Astrocyte (in vitro differentiated cells and primary cell): ENCODE data around the gene MYMK. TPM values are rescaled to one million over a fixed set of nuclear protein-coding genes. Genes with fewer than 3 reads are reported as not detected.

Source experiments
- DNase-seq: peaks from one replicate; pipeline ENCODE4 v3.0.0-alpha.2; 2010; ENCODE audit warnings: low read depth
- FAIRE-seq: peaks from 2 replicates; lab custom pipeline; 2011; peaks lifted over from hg19 to GRCh38; lab: Jason Lieb, UNC
- H2AFZ ChIP-seq: 2 replicates; pipeline ENCODE4 v1.6.0; 2012; ENCODE audit warnings: low read depth, low read length, inconsistent platforms
- H3K27ac ChIP-seq: 2 replicates; pipeline ENCODE4 v1.5.1; 2011; ENCODE audit warnings: low read depth, low read length, inconsistent platforms
- H3K27me3 ChIP-seq: 2 replicates; pipeline ENCODE4 v1.6.0; 2011; ENCODE audit warnings: low read length, inconsistent platforms; ENCODE audit not compliant: insufficient read depth
- H3K36me3 ChIP-seq: 2 replicates; pipeline ENCODE4 v1.5.1; 2011; ENCODE audit warnings: low read length, inconsistent platforms; ENCODE audit not compliant: insufficient read depth
- H3K4me1 ChIP-seq: 2 replicates; pipeline ENCODE4 v1.5.1; 2011; ENCODE audit warnings: low read length, inconsistent platforms; ENCODE audit not compliant: insufficient read depth
- H3K4me2 ChIP-seq: 2 replicates; pipeline ENCODE4 v1.6.0; 2012; ENCODE audit warnings: low read length, inconsistent platforms
- H3K4me3 ChIP-seq: 2 replicates; pipeline ENCODE4 v1.5.1; 2011; ENCODE audit warnings: low read depth, mild to moderate bottlenecking, low read length, inconsistent platforms; ENCODE audit not compliant: insufficient read depth
- H3K79me2 ChIP-seq: 2 replicates; pipeline ENCODE4 v1.6.0; 2012; ENCODE audit warnings: mild to moderate bottlenecking, low read length, inconsistent platforms; ENCODE audit not compliant: insufficient read depth
- H3K9ac ChIP-seq: 2 replicates; pipeline ENCODE4 v1.6.0; 2012; ENCODE audit warnings: mild to moderate bottlenecking, low read length, inconsistent platforms
- H3K9me3 ChIP-seq: 2 replicates; pipeline ENCODE4 v1.5.1; 2012; ENCODE audit warnings: low read depth, mild to moderate bottlenecking, low read length, inconsistent platforms; ENCODE audit not compliant: insufficient read depth
- H4K20me1 ChIP-seq: 2 replicates; pipeline ENCODE4 v1.6.0; 2012; ENCODE audit warnings: low read length, inconsistent platforms; ENCODE audit not compliant: insufficient read depth
- H3K27ac Mint-ChIP-seq: one replicate; pipeline ENCODE4 v1.8.0; 2021; ENCODE audit warnings: mild to moderate bottlenecking, mixed read lengths; ENCODE audit not compliant: unreplicated experiment
- H3K27me3 Mint-ChIP-seq: one replicate; pipeline ENCODE4 v1.8.0; 2021; ENCODE audit warnings: low read depth, mixed read lengths; ENCODE audit not compliant: unreplicated experiment
- H3K36me3 Mint-ChIP-seq: one replicate; pipeline ENCODE4 v1.8.0; 2021; ENCODE audit warnings: low read depth, mixed read lengths; ENCODE audit not compliant: unreplicated experiment
- H3K4me1 Mint-ChIP-seq: one replicate; pipeline ENCODE4 v1.8.0; 2021; ENCODE audit warnings: low read depth, mixed read lengths; ENCODE audit not compliant: unreplicated experiment
- H3K4me3 Mint-ChIP-seq: one replicate; pipeline ENCODE4 v1.8.0; 2021; ENCODE audit warnings: mild to moderate bottlenecking, moderate library complexity, mixed read lengths; ENCODE audit not compliant: unreplicated experiment
- H3K9me3 Mint-ChIP-seq: one replicate; pipeline ENCODE4 v1.8.0; 2021; ENCODE audit warnings: mild to moderate bottlenecking, mixed read lengths; ENCODE audit not compliant: unreplicated experiment
- EZH2 ChIP-seq: IDR thresholded peaks from 2 replicates; pipeline ENCODE4 v1.6.1; 2012; ENCODE audit warnings: mild to moderate bottlenecking, low read length, inconsistent platforms; ENCODE audit not compliant: insufficient read depth
- total RNA-seq: library from RNA; stranded (reverse); gene quantifications from 2 replicates; pipeline ENCODE4 v1.2.1, GENCODE V29; 2021
- TF ChIP-seq, protein P1 (sequence below): IDR thresholded peaks from 2 replicates; pipeline ENCODE4 v1.5.1; 2011; ENCODE audit warnings: low read depth, mild to moderate bottlenecking, inconsistent platforms, low read length, moderate library complexity; ENCODE audit not compliant: insufficient read depth

The MYMK gene
- total RNA-seq, 1 donor from 2014 or later, result not detected

DNA sequence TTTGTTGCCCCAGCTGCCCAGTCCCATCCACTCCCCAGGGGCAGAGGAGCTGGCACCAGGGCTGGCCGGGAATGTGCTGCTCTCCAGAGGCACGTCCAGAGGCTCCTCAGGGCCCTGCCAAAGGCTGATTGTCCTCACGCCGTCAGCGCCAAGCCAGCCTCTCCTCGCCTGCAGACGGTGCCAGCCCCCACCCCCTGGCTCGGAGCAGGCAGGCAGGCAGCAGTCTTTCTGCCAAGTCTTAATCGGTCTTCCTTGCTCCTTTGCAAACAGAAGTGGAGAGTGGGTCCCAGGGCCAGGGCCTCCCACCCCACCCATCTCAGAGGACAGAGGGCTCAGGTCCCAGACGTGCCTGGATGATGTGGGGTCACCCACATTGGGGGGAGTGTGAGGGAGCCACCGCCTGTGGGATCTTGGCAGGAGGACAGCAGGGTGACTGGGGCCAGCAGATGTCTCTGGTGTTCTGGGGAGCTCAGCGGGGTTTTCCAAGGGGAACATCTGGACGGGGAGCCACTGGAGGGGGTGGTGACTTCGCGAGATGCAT lies 48.1 kb upstream of the MYMK start:
- Histone ChIP-seq H3K9me3 (no peaks in the 10 kb centered on the region), H3K27me3 (peaks cover 10% of the 10 kb centered on the region), H2AFZ (no peak overlapping the region), H3K27ac (no peak overlapping the region), H3K4me1 (no peaks in the 10 kb centered on the region), H3K36me3 (no peaks in the 10 kb centered on the region), H3K4me2 (no peak overlapping the region), H3K79me2 (no peaks in the 10 kb centered on the region), H4K20me1 (no peaks in the 10 kb centered on the region), H3K4me3 (no peak overlapping the region), H3K9ac (no peak overlapping the region)
- Mint-ChIP-seq H3K4me3 (no peak overlapping the region), H3K27me3 (peaks cover 45% of the 10 kb centered on the region), H3K36me3 (no peaks in the 10 kb centered on the region), H3K27ac (no peak overlapping the region), H3K4me1 (no peaks in the 10 kb centered on the region), H3K9me3 (no peaks in the 10 kb centered on the region)
- DNase-seq, result no peak
- TF ChIP-seq, protein P1, sequence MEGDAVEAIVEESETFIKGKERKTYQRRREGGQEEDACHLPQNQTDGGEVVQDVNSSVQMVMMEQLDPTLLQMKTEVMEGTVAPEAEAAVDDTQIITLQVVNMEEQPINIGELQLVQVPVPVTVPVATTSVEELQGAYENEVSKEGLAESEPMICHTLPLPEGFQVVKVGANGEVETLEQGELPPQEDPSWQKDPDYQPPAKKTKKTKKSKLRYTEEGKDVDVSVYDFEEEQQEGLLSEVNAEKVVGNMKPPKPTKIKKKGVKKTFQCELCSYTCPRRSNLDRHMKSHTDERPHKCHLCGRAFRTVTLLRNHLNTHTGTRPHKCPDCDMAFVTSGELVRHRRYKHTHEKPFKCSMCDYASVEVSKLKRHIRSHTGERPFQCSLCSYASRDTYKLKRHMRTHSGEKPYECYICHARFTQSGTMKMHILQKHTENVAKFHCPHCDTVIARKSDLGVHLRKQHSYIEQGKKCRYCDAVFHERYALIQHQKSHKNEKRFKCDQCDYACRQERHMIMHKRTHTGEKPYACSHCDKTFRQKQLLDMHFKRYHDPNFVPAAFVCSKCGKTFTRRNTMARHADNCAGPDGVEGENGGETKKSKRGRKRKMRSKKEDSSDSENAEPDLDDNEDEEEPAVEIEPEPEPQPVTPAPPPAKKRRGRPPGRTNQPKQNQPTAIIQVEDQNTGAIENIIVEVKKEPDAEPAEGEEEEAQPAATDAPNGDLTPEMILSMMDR, result no peak
- TF ChIP-seq EZH2, result no peak
- FAIRE-seq, result no peak

DNA sequence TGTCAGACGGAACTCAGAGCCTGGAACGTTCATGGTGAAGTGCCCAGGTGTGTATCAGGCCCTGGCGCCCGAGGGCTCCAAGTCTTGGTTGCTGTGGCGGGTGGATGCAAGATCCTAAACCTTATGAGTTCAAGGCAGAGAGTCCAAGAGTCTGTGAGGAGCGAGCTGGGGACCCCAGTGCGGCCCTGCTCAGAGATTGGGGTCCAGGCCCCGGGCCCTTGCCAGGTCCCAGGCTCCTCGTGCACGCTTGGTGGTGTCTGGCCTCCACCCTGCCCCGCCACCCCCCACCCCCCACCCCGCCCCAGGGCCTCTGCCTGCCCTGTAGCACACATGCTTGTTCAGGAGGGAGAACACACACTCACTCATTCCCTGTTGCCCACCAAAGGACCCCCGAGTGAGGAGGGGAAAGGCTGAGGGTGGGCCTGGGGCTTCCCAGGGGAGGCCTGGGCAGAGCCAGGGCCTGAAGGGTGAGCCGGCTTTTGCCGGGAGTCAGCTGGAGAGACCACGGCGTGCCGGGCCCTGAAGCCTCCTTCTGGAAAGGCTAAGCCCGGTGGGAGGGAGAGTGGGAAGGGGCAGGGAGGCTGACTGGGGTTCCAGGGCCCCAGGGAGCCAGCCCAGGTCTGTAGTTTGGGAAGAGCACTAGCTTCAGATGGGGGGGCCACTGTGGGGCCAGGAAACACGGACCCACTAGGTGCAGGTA lies 47.3 kb upstream of the MYMK start:
- Mint-ChIP-seq H3K36me3 (no peaks in the 10 kb centered on the region), H3K27me3 (peaks cover 50% of the 10 kb centered on the region), H3K4me1 (no peaks in the 10 kb centered on the region), H3K9me3 (no peaks in the 10 kb centered on the region), H3K4me3 (no peak overlapping the region), H3K27ac (no peak overlapping the region)
- peaks cover 10% of the 10 kb centered on the region for H3K27me3 ChIP-seq
- H3K79me2 ChIP-seq, result no peaks in the 10 kb centered on the region
- TF ChIP-seq, protein P1, result no peak
- peak; percentile 1 for TF ChIP-seq EZH2
- no peak overlapping the region for H3K4me2 ChIP-seq
- no peaks in the 10 kb centered on the region for H3K4me1 ChIP-seq
- FAIRE-seq (no peak), DNase-seq (no peak)
- no peak overlapping the region for H3K27ac ChIP-seq
- no peak overlapping the region for H3K4me3 ChIP-seq
- H2AFZ ChIP-seq, result no peak overlapping the region
- H3K9me3 ChIP-seq, result no peaks in the 10 kb centered on the region
- no peaks in the 10 kb centered on the region for H3K36me3 ChIP-seq
- no peak overlapping the region for H3K9ac ChIP-seq
- no peaks in the 10 kb centered on the region for H4K20me1 ChIP-seq

DNA sequence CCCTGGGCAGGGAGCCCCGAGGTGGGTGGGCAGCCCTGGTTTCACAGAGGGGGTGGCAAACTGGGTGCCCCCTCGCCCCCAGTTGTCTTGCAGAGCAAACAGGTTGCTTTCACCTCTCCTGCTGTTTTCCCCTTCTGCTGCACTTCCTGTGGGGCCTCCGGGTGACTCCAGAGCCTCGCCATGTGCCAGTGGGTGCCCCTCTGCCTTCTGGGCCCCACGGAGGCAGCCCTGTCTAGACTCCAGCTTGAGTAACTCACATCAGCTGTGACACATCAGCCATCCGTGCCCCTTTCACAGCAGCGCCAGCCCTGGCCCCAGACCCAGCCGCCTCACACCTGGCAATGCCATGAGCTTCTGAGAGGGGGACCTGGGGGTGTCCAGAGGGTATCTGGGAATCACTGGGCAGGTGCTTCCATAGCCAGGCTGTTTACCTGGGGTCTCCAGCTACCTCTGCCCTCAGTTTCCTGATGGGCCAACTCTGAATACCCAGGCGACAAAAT lies 46.7 kb upstream of the MYMK start:
- DNase-seq, result no peak
- Histone ChIP-seq H3K4me1 (no peaks in the 10 kb centered on the region), H3K36me3 (no peaks in the 10 kb centered on the region), H2AFZ (no peak overlapping the region), H3K9me3 (no peaks in the 10 kb centered on the region), H3K4me3 (no peak overlapping the region), H4K20me1 (no peaks in the 10 kb centered on the region), H3K4me2 (no peak overlapping the region), H3K27ac (no peak overlapping the region), H3K9ac (no peak overlapping the region), H3K27me3 (peaks cover 10% of the 10 kb centered on the region), H3K79me2 (no peaks in the 10 kb centered on the region)
- H3K4me1 Mint-ChIP-seq, result no peaks in the 10 kb centered on the region
- no peak overlapping the region for H3K27ac Mint-ChIP-seq
- H3K4me3 Mint-ChIP-seq, result no peak overlapping the region
- no peaks in the 10 kb centered on the region for H3K36me3 Mint-ChIP-seq
- peaks cover 44% of the 10 kb centered on the region for H3K27me3 Mint-ChIP-seq
- TF ChIP-seq EZH2, result no peak
- TF ChIP-seq, protein P1, result no peak
- no peak for FAIRE-seq
- H3K9me3 Mint-ChIP-seq, result no peaks in the 10 kb centered on the region
